ENCODE measurements around the gene SLC2A13.

- no peak for TF ChIP-seq CTCF (IDR thresholded peaks at IDR 0.05; ENCODE audit: low read depth, low read length, missing input control)
- TF ChIP-seq FOXA1 (IDR thresholded peaks at IDR 0.05), result no peak
- peak in 1 of 2 donors; percentile 20 for TF ChIP-seq RXRA (IDR thresholded peaks at IDR 0.05)
- TF ChIP-seq ZBTB33 (IDR thresholded peaks at IDR 0.05), result no peak
- TF ChIP-seq ATF3 (IDR thresholded peaks at IDR 0.05), result no peak
These were observed 182.5 kb downstream of the SLC2A13 start for GRCh38 chr12:39923364-39923763.
